K562 (cell line): ENCODE data around the gene ZKSCAN1. TPM values are rescaled to one million over a fixed set of nuclear protein-coding genes. Genes with fewer than 3 reads are reported as not detected.
A peak's percentile ranks its signal among the peaks of the same experiment; 100 is the strongest.

Experiments used
- FOXK2 ChIP-seq, 2 experiments: fragments of 450-650 bp; IDR thresholded peaks in 1 of 2; conservative IDR thresholded peaks in 1 of 2; 2 replicates each; pipeline ENCODE4 v1.6.1; 2016; ENCODE audit warnings: low read depth in 2 of 2, mild to moderate bottlenecking in 1 of 2
- MTA1 ChIP-seq: fragments of 450-650 bp; IDR thresholded peaks from 2 replicates; pipeline ENCODE4 v1.6.1; 2017; ENCODE audit warnings: borderline replicate concordance
- MTA2 ChIP-seq: fragments of 450-650 bp; IDR thresholded peaks from 2 replicates; pipeline ENCODE4 v1.6.1; 2016; ENCODE audit warnings: low read depth
- NR2C2 ChIP-seq, 2 experiments: fragments of 200-800 bp in 1 of 2; sonication (Bioruptor generic) in 1 of 2; sonication (generic) in 1 of 2; formaldehyde crosslinking in 1 of 2; IDR thresholded peaks; 2 replicates each; pipeline versions ENCODE4 v1.6.1 to v1.8.0; 2016 to 2022; ENCODE audit warnings: mild to moderate bottlenecking in 1 of 2, missing compliant biosample characterization in 1 of 2, missing genetic modification characterization in 1 of 2, missing genetic modification reagents in 1 of 2
- SOX6 ChIP-seq: fragments of 450-650 bp; IDR thresholded peaks from 2 replicates; pipeline ENCODE4 v1.6.1; 2014; ENCODE audit warnings: mild to moderate bottlenecking
- XRCC4 ChIP-seq: IDR thresholded peaks from one replicate; pipeline ENCODE4 v1.6.1; 2011; ENCODE audit not compliant: insufficient read depth, insufficient read length; ENCODE audit errors: extremely low read depth
- polyA plus RNA-seq, 8 experiments: library from polyadenylated mRNA; depleted of rRNA in 4 of 8; stranded (reverse) in 5 of 8; unstranded in 3 of 8; fragments of >200 nt; fragmentation: Nextera tagmentation in 2 of 8; fragmentation: Illumina TruSeq in 1 of 8; extraction: Ambion mirVana in 2 of 8; extraction: Trizol in 1 of 8; gene quantifications; 2 replicates each; pipeline versions ENCODE4 v1.2.1 to v1.2.3, GENCODE V29; 2011 to 2014; ENCODE audit warnings: inconsistent platforms in 1 of 8, missing spikeins in 1 of 8
- total RNA-seq, 7 experiments: library from RNA; depleted of rRNA in 6 of 7; stranded (reverse); fragments of >200 nt in 6 of 7; fragmentation: Illumina TruSeq in 2 of 7; extraction: Trizol in 2 of 7; gene quantifications; 2 replicates each; pipeline versions ENCODE4 v1.2.1 to v1.2.3, GENCODE V29; 2011 to 2021; ENCODE audit warnings: low replicate concordance in 1 of 7
- TF ChIP-seq, protein P1 (sequence below): fragments of 250-450 bp; sonication (Bioruptor Pico); IDR thresholded peaks from 2 replicates; pipeline ENCODE4 v1.5.1; 2021; ENCODE audit warnings: mild to moderate bottlenecking
- TF ChIP-seq, protein P2 (sequence below), 2 experiments: fragments of 450-650 bp; conservative IDR thresholded peaks; 2 replicates each; pipeline ENCODE4 v1.6.1; 2017; ENCODE audit warnings: mild to moderate bottlenecking in 2 of 2, moderate library complexity in 2 of 2
- TF ChIP-seq, protein P3 (sequence below), 2 experiments: fragments of 450-650 bp in 1 of 2; sonication (generic) in 1 of 2; formaldehyde crosslinking in 1 of 2; IDR thresholded peaks; 2 replicates each; pipeline versions ENCODE4 v1.7.1 to v1.9.0; 2016 to 2022; ENCODE audit warnings: inconsistent platforms in 1 of 2, mild to moderate bottlenecking in 1 of 2, missing genetic modification reagents in 1 of 2
- TF ChIP-seq, protein P4 (sequence below): fragments of 200-800 bp; sonication (Bioruptor generic); IDR thresholded peaks from 2 replicates; pipeline ENCODE4 v1.6.1; 2017; ENCODE audit warnings: missing genetic modification characterization, missing compliant biosample characterization

ZKSCAN1 gene
- total and polyA plus RNA-seq, 9 of the 15 experiments (the other 6 are each of a cell fraction or from before 2014, with no cell fraction given): 5.3 to 43.0 (median 23.2) TPM

DNA sequence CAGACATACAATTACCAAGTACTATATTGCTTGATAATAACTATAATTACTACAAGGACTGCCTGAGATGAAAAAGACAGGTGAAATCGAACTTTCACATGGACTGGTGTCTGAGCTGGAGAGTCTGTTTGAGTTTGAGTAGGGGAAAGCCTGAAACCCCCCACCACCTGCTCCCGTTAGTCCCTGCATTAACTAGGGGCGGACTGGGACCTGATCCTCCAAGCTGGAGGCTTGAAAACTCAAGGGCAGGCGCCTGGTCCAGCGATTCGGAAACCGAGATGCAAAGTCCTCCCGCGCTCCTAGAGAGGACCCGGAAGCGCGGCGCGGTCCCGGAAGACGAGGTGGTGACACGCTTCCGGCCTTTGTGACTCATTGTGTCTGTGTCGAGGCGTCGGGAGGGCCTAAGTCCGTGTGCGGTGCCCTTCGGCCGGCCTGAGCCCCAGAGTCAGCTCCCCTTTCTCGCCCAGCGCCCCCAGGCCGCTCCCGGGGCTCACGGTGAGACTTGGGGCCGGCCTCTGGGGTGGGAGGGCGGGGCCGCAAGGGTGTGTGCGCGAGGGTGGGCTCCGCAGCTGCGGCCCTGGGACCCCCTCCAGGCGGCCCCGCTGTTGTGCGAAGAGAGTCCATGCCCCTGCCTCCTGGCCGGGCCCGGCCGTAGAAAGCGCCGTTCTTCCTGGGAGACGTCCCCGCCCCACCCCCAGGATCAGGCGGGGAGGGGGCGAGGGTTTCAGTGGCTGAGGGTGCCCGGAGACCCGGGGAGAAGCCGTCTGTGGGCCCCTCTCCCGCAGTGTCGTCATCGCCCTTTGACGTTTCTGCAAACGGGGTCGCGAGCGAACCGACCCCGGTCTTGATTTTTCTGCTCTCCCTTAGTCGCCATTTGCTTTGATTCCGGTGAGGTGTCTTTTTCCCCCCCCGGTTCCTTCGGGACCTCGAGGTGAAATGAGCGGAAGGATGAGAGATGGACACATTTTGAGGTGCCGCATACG lies at the start of gene ZKSCAN1 (continued):
- TF ChIP-seq MTA1 (peak; percentile 14; the same call in 1 of the 2 replicates), SOX6 (peak; percentile 73), MTA2 (no peak), NR2C2 (CRISPR knock-in tag; IDR thresholded peaks at IDR 0.05) (peak; percentile 46; the same call in 1 of the 2 replicates), NR2C2 (tag; IDR thresholded peaks at IDR 0.05) (peak; percentile 51), FOXK2 (conservative IDR thresholded peaks at IDR 0.05 in 1 of 2, IDR thresholded peaks at IDR 0.05 in 1 of 2; ENCODE audit: low read depth in 2 of 2) (peak; percentile 30 to 70; a peak in 2 of 4 replicates), XRCC4 (no peak)
- TF ChIP-seq, protein P1, sequence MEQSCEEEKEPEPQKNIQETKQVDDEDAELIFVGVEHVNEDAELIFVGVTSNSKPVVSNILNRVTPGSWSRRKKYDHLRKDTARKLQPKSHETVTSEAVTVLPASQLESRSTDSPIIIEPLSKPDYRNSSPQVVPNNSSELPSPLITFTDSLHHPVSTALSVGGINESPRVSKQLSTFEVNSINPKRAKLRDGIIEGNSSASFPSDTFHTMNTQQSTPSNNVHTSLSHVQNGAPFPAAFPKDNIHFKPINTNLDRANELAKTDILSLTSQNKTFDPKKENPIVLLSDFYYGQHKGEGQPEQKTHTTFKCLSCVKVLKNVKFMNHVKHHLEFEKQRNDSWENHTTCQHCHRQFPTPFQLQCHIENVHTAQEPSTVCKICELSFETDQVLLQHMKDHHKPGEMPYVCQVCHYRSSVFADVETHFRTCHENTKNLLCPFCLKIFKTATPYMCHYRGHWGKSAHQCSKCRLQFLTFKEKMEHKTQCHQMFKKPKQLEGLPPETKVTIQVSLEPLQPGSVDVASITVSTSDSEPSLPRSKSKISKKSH (CRISPR knock-in tag): no peak
- TF ChIP-seq, protein P2, sequence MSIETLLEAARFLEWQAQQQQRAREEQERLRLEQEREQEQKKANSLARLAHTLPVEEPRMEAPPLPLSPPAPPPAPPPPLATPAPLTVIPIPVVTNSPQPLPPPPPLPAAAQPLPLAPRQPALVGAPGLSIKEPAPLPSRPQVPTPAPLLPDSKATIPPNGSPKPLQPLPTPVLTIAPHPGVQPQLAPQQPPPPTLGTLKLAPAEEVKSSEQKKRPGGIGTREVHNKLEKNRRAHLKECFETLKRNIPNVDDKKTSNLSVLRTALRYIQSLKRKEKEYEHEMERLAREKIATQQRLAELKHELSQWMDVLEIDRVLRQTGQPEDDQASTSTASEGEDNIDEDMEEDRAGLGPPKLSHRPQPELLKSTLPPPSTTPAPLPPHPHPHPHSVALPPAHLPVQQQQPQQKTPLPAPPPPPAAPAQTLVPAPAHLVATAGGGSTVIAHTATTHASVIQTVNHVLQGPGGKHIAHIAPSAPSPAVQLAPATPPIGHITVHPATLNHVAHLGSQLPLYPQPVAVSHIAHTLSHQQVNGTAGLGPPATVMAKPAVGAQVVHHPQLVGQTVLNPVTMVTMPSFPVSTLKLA (conservative IDR thresholded peaks at IDR 0.05): peak; percentile 71 to 81
- TF ChIP-seq, protein P3, sequence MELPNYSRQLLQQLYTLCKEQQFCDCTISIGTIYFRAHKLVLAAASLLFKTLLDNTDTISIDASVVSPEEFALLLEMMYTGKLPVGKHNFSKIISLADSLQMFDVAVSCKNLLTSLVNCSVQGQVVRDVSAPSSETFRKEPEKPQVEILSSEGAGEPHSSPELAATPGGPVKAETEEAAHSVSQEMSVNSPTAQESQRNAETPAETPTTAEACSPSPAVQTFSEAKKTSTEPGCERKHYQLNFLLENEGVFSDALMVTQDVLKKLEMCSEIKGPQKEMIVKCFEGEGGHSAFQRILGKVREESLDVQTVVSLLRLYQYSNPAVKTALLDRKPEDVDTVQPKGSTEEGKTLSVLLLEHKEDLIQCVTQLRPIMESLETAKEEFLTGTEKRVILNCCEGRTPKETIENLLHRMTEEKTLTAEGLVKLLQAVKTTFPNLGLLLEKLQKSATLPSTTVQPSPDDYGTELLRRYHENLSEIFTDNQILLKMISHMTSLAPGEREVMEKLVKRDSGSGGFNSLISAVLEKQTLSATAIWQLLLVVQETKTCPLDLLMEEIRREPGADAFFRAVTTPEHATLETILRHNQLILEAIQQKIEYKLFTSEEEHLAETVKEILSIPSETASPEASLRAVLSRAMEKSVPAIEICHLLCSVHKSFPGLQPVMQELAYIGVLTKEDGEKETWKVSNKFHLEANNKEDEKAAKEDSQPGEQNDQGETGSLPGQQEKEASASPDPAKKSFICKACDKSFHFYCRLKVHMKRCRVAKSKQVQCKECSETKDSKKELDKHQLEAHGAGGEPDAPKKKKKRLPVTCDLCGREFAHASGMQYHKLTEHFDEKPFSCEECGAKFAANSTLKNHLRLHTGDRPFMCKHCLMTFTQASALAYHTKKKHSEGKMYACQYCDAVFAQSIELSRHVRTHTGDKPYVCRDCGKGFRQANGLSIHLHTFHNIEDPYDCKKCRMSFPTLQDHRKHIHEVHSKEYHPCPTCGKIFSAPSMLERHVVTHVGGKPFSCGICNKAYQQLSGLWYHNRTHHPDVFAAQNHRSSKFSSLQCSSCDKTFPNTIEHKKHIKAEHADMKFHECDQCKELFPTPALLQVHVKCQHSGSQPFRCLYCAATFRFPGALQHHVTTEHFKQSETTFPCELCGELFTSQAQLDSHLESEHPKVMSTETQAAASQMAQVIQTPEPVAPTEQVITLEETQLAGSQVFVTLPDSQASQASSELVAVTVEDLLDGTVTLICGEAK (IDR thresholded peaks at IDR 0.05): peak; percentile 98
- TF ChIP-seq, protein P3 (CRISPR knock-in tag; IDR thresholded peaks at IDR 0.05): no peak
- TF ChIP-seq, protein P4, sequence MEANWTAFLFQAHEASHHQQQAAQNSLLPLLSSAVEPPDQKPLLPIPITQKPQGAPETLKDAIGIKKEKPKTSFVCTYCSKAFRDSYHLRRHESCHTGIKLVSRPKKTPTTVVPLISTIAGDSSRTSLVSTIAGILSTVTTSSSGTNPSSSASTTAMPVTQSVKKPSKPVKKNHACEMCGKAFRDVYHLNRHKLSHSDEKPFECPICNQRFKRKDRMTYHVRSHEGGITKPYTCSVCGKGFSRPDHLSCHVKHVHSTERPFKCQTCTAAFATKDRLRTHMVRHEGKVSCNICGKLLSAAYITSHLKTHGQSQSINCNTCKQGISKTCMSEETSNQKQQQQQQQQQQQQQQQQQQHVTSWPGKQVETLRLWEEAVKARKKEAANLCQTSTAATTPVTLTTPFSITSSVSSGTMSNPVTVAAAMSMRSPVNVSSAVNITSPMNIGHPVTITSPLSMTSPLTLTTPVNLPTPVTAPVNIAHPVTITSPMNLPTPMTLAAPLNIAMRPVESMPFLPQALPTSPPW (CRISPR knock-in tag): peak; percentile 62
